GM19043 (cell line): ENCODE data around the gene PPP1R37.
A peak's percentile ranks its signal among the peaks of the same experiment; 100 is the strongest.

Source experiments
- ATAC-seq: cut with Tn5 transposase; IDR thresholded peaks from one replicate; pipeline ENCODE4 v1.9.1; 2021; ENCODE audit warnings: low read depth; ENCODE audit not compliant: unreplicated experiment

Gene PPP1R37

DNA sequence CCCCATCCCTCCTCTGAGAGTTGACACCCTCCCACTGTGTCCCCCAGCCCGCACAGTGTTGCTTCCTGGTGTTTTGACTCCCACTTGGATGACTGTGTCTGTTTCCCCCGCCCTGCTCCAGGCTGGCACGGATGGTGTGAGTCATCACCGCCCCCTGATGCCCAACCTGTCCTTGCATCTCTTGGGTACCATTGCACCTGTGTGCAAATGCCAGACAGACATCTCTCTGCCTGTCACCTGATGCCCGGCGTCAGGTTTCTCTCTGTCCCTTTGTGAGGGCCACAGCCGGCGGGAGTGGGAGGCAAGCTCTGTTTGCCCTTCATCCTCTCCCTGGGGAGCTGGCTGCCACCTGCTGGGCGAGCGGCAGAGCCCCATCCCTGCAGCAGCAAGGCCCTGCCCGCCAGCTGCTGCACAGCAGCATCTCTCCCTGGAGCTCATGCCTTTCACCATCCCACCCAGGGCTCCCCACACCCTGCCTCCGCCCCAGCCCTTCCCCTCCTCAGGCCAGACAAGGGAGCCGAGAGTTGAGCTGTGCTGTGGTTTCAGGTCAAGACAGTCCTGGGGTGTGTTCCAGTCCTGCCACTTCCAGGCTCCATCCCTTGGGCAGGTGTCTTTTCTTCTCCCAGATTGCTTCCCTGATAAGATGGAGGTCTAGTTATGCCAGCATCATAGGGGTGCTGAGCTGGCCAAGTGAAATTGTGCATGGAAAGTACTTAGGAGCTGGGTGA, 38.1 kb downstream of the PPP1R37 start:
- no peak for ATAC-seq

DNA sequence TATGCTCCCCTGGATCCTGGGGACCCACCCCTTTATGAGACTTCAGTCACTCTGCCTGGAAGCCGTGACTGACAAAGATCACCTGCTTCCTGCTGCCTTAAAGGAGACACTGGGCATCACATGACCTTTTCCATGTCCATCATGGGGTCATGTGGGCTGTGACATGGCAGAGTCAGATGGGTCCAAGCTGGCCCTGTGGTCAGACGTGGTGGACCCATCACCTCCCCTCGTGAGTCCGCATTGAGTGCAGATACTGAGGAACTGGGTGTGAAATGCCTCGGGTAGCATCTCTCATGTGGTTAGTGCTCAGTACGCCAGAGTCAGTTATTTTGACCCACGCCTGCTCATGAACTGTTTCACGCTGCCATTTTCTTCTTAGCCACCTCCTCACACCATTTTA, 40.7 kb downstream of the PPP1R37 start:
- ATAC-seq: no peak

DNA sequence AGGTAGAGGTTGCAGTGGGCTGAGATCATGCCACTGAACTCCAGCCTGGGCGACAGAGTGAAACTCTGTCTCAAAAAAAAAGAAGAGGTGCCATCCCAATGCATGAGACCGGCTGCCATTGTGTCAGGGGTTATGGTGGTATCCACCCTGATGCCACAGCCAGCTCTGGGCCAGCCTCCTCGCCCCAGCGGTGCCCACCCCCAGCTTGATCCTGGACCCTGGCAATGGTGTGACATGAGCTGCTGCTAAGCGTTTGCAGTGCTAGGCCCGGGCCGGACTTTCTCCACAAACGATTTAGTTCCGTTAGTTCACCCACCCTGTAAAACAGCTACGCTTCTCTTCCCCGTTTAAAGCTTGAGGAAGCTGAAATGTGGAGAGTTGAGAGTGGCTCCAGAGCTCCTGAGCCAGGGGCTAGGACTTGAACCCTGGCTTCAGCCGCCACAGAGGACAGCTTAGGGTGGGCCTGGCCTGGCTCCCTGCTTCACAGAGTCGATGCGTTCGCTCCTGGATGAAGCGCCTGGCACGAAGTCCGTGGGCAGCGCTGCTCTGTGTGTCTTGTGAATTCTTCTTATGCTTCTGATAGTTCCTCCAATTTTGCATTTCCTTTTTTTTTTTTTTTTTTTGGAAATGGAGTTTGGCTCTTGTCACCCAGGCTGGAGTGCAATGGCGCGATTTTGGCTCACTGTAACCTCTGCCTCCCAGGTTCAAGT, 42.4 kb downstream of the PPP1R37 start:
- ATAC-seq: no peak

DNA sequence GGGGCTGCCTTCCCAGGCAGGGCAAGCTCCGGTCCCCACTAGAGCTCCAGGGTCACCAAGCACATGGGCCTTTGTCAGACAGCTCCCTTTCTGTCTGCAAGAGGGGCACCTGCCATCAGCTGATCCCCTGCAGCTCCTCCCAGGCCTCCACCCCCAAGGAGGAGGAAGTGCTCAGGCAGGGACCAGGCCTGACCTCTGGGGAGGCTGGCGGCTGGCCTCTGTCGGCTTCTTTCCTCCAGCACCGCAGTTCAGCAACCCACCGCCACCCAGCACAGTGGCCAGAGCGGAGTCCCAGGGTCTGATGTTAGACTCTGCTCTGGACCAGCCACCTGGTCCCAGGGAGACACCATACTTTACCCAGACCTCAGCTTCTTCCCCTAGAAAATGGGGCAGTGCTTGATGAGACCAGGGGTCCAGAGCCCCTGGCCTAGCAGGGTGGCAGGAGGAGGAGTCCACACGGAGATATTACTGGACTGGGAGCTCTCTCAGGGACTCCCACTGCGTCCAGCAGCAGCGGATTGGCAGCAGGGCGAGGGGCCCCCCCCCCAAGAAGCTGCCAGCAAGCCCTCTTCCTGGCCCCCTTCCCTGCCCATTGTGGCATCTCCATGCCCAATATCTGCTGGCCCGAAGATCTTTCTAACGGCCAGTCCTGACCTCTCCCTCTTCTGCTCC, 43.7 kb downstream of the PPP1R37 start:
- ATAC-seq: no peak

DNA sequence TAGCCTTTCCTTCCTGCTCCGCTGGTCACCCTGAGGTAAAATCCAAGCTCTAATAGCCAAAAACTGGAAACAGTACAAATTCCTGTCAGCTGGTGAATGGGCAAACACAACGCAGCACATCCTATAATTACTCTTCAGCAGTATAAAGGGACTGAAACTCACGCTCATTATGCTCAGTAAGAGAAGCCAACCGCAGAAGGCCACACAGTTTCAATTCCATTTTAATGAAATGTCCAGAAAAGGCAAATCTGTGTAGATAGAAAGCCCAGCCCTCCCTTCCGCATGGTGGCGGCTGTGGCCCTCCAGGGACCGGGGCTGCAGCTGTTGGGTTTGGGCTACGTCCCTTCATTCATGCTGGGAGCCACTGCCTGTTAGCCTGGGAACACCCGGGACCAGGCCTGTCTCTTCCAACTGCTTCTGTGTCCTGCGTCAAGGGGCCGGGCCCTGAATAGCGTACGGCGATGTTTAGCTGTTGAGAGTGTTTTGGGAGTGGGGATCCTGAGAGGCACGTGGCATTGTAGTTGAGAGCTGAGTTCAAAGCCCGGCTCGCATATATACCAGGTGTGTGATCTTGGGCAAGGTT, 44.3 kb downstream of the PPP1R37 start:
- peak; percentile 67 for ATAC-seq

DNA sequence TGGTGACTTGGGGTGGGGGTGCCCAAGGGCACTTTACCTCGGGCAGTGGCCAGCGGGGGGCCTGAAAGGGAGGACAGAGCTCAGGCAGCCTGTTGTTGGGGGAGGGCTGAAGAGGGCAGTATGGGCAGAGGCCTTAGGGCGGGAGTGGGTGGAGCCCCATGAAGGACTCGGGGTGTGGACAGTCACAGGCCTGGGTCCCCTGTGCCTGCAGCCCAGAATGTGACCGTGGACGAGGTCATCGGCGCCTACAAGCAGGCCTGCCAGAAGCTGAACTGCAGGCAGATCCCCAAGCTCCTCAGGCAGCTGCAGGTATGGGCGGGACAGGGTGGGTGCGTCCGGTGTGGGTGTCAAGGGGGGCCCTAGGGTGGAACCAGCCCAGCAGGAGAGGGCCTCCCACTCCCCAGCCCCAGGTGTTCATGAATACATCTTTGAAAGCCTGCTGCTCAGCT, 45.3 kb downstream of the PPP1R37 start:
- ATAC-seq: no peak

DNA sequence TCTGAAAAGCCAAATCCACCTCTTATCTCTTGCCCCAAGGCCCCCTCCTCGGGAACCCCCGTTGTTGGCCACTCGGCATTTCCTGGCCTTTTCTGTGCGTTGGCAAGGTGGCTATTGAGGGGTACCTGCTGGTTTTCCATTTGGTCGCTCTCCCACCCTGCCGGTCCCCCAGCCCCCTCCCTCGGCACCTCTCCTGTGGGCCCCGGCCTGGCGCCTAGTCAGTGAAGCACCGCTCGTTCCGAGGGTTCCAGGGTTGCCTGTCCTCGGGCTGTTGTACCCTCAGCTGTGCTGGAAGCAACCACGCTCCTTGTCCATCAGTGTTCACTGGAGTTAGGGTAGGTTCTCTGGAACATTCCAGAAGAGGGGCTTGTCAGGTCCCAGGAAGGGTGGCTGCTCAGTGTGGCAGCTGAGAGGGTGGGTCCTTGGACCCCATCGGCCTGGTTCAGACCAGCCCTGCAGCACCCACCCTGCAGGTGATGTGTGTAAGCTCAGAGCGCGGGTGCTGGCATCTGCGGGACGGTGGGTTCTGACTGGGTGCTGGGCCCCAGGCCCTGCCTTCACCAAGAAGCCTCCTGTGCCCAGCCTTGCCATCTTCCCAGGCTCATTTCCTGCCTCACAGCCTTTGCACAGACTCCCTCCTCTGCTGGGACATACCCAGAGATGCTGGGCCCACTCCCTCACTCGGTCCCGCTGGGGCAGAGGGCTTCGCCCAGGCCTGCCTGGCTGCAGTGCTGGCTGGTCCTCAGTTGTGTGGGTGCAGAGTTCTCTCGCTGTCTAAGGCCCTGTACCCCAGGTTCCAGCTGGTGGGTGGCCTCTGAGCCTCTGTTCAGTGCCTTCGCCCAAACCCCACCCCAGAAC, 46.5 kb downstream of the PPP1R37 start:
- ATAC-seq: no peak

DNA sequence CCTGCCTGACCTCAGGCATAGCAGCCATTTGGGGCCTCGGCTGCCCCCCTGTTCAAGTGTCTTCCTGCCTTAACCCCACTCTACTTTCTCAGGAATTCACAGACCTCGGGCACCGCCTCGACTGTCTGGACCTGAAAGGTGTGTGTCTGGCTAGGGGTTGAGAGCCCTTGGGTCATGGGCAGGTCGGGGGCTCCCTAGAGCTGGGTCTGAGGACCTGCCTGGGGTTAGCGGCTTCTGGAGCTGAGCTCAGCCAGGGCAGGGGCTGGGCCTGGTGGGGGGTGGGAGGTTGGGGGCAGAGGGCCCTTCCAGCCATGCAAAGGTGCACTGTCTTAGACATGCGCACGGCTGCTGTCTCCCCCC, 47.1 kb downstream of the PPP1R37 start:
- no peak for ATAC-seq

DNA sequence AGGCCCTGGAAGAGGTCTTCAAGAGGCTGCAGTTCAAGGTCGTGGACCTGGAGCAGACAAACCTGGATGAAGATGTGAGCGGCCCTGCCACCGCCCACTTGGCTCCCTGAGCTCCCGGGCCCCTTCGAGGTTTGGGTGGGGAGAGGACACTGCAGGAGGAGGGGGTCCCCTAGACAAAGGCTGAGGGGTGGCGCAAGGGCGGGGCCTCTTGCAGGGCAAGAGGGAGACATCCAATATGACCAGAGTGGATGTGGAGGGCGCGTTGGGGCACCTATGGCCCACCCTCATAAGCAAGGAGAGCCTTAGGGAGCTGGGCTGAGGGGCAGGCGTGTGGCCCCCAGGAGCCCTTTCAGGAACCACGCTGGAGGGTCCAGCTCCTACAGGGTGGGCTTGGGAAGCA, 47.6 kb downstream of the PPP1R37 start:
- ATAC-seq: no peak

DNA sequence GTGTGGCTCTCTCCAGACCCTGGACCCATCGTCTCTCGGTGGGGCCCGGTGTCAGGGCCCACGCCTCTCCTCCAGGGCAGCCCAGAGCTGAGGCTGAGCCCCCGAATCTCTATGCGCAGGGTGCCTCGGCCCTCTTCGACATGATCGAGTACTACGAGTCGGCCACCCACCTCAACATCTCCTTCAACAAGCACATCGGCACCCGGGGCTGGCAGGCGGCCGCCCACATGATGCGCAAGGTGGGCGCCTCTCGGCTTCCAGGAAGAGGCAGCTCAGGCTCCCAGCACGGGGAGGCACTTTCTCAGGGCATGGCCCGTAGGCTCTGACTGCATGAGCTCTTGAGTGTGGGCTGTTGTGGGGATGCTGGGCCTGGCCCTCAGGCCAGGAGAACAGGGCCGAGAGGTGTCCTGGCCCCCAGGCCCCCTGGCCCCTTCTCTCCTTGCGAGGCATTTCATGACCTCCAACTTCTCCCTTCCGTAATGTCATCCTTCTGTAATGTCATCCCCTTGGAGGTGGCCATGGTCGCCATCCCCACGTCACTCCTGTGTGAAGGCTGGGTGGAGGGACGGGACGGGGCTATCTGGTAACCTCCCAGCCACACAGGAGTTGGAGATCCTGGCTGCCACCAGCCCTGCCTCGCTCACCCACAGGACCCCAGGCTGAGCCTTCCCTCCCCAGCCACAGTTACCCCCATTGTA, 48.4 kb downstream of the PPP1R37 start:
- no peak for ATAC-seq

DNA sequence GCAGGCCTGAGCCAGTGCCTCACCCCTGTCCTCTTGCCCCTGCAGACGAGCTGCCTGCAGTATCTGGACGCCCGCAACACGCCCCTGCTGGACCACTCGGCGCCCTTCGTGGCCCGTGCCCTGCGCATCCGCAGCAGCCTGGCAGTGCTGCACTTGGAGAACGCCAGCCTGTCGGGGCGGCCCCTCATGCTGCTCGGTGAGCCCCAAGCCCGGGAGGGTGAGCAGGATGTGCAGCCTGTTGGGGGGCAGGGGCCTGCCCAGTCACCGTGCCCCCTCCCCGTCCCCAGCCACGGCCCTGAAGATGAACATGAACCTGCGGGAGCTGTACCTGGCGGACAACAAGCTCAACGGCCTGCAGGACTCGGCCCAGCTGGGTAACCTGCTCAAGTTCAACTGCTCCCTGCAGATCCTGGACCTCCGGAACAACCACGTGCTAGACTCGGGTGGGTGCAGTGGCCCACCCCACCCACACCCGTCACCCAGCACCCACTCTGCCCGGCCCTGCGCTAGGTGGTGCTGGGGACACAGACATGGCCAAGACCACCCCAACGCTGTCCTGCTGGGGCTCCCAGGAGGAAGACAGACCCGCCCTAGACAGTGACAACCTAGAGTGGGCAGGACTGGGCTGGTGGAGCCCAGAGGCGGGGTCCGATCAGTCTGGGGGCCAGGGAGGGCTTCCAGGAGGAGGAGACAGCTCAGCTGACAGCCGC, 49.2 kb downstream of the PPP1R37 start:
- ATAC-seq: no peak

DNA sequence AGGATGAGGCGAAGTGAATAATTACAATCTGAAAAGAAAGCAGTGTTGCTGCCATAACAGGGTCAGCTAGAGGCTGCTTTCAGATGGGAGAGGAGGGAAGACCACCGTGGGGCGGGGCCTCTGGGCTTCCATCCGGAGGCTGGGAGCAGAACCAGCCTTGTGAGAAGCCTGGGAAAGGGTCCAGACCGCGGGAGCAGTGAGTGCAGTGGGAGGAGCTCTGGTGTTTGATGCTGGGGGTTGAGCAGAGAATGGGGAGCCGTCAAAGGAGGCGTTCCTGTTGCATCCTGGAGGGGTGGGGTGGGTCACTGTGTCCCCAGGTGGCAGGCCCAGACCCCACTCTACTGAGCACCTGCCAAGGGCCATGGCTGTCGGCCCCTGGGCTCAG, 49.7 kb downstream of the PPP1R37 start:
- no peak for ATAC-seq

DNA sequence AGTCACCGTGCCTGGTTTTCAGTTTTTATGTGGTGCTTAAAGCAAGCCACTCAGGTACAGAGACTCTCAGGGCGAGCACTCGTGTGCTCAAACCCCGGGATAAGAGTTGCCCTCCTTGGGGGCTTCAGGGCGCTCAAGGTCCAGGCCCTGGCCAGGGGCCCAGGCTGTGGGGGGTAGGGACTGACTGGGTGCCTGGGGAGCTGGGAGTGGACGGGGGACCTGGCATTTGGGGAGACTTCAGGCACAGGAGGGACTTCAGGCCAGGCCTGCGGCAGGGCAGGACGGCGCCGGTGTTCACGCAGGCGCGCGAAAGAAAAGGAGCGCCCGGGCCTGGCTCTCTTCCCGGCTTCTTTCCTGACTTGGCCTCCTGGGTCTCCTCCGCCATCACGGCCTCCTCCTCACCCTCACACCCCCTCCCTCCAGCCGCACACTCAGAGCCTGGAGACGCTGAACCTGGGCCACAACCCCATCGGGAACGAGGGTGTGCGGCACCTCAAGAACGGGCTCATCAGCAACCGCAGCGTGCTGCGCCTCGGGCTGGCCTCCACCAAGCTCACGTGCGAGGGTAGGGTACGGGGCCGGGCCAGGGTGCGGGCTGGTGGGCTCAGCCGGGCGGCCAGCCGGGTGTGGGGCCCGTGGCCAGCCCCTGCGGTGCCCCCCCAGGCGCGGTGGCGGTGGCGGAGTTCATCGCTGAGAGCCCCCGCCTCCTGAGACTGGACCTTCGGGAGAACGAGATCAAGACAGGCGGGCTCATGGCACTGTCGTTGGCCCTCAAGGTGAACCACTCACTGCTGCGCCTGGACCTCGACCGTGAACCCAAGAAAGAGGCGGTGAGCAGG, 51.7 kb downstream of the PPP1R37 start:
- ATAC-seq: no peak

DNA sequence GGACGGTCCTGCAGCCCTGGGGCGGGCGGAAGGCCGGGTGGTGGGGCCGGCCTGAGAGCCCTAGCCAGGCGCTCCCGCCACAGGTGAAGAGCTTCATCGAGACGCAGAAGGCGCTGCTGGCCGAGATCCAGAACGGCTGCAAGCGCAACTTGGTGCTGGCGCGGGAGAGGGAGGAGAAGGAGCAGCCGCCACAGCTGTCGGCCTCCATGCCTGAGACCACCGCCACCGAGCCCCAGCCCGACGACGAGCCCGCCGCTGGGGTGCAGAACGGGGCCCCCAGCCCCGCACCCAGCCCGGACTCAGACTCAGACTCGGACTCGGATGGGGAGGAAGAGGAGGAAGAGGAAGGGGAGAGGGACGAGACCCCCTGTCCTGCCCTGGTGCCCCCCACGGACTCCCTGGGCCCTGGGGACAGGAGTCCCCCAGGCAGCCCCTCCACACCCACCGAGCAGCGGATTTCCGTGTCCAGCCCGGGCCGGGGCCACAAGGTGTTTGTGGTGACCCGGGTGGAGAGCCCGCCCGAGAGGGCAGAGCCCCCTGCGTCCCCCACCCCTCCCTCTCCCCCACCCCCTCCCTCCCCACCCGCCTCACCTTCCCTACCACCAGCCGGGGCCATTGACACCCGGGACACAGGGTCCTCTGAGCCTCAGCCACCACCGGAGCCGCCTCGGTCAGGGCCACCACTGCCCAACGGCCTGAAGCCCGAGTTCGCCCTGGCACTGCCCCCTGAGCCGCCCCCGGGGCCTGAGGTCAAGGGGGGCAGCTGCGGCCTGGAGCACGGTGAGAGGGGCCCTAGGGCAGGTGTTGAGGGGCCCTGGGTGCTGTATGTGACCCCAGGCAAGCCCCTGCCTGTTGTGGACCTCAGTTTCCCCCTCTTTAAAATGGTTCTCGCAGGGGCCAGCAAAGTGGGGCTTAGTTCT, 52.6 kb downstream of the PPP1R37 start:
- ATAC-seq: no peak

DNA sequence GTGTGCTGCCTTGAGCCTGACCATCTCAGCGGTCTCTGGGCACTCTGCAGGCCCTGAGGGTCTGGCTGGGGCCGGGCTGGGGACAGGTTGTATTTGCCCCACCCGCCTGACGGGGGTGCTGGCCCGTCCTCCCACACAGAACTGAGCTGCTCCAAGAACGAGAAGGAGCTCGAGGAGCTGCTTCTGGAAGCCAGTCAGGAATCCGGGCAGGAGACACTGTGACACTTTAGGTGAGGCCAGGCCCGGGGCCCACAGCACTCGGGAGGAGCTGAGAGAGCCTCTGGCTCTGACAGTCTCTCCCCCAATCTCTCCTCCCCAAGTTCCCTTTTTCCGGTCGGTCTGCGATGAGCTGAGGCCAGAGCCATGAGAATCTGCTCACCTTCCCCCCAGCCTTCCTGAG, 53.3 kb downstream of the PPP1R37 start:
- no peak for ATAC-seq

DNA sequence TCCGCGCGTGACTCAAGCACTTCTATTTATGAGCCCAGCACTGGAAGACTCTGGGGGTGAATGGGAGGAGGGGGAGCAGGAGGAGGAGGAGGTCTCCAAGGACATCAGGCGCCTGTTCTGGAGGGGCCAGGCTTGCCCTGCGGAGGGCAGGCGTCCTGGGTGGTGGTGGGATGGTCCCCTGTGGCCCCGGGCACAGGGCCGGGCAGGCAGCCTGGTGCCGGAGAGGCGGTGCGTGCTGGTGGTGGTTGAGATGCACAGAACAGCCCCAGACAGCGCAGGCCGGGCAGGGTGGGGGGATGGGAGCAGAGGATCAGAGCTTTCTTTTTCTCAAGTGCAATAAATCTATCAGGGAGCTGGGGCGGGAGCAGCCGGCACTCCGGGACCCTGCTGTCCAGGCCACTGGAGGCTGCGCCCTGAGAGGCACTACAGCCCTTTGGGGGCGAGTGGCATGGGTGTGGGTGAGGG, 53.8 kb downstream of the PPP1R37 start:
- no peak for ATAC-seq
